ENCODE results near the gene DNAH3.
"Not testable (repeated sequence)": the region's sequence is repeated elsewhere in the genome, so short reads cannot be mapped to it uniquely, and the experiment has no call there.

DNAH3 gene

GRCh38 chr16:21069986-21070385 lies 80.7 kb downstream of the DNAH3 start:
- no peak for DNase-seq

DNA sequence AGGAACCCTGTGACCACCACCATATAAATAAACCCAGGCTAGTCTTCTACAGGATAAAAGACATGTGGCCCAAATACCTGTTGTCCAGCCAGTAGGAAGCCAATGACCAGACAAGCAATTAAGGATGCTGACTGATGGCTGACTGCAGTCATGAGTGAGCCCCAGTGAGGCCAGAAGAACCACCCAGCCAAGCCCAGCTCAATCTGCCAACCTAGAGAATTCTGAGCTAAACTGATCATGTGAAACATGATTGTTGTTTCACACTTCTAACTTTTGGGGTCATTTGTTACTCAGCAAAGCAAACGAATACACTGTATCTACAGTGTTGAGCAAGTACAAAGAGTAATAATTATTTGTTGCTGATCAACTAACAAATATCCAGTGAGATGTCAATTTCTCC lies 86.4 kb downstream of the DNAH3 start:
- no peak for DNase-seq

DNA sequence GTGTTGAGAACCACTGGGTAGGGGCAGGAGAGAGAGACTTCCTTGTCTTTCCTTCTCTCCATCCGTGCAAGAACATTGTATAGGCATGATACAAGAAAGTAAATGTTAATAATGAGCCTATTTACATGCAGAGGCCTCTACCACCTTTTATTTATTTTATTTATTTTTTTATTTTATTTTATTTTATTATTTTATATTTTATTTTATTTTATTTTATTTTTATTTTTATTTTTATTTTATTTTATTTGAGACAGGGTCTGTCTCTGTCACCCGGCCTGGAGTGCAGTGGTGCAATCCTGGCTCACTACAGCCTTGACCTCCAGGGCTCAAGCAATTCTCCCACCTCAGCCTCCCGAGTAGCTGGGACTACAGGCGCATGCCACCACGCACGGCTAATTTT lies 87.3 kb downstream of the DNAH3 start:
- DNase-seq = not testable (repeated sequence)

DNA sequence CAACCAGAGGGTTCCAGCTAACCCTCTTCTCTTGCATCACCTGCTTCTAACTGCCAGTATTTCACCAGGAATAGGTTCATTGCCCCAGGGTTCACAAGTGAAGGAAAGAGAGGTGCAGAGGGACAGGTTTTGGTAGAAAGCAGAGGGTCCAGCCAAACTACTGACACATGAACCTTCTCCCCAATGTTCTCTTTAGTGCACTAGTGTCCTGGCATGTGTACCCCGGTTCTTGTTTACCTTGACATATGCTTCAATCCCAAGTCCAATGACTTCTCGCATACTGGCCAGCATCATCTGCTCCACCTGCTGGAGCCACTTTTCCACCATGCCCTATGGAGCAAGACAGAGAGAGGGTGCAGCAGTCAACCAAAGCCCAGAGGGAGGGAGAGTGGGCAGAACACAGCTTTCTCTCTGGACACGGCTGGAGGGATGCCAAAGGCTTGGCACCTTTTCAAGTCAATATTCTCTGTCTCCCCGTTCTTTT lies 90.6 kb downstream of the DNAH3 start:
- peak; percentile 0 for DNase-seq

- no peak for DNase-seq
Measured at GRCh38 chr16:21057875-21058274, 92.8 kb downstream of the DNAH3 start.

DNA sequence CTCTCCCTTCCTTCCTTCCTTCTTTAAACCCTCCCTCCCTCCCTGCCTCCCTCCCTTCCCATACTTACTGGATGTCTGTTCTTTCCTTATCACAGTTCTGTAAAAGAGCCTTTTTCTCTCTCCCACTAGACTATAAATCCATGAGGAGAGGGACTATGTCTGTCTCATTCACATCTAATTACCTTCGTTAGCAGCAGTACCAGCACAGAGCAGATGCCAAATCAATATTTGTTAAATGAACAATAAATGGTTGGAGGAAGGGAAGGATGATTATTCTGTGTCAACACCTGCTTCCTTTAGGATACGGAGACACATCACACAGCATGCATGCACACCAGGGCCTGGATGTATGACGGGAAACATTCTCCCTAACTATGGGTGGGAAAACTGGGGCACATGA lies 94.2 kb downstream of the DNAH3 start:
- DNase-seq = peak; percentile 0

DNA sequence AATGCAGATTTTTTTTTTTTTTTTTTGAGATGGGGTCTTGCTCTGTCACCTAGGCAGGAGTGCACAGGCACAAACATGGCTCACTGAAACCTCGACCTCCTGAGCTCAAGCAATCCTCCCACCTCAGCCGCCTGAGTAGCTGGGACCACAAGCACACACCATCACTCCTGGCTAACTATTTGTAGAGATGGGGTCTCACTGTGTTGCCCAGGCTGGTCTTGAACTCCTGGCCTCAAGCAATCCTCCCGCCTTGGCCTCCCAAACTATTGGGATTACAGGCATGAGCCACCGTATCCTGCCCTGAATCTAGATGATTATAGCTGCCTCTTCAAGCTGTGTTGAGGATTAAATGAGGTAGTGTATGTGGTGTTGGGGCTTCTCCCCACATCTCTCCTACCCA lies 94.9 kb downstream of the DNAH3 start:
- DNase-seq = not testable (repeated sequence)

DNA sequence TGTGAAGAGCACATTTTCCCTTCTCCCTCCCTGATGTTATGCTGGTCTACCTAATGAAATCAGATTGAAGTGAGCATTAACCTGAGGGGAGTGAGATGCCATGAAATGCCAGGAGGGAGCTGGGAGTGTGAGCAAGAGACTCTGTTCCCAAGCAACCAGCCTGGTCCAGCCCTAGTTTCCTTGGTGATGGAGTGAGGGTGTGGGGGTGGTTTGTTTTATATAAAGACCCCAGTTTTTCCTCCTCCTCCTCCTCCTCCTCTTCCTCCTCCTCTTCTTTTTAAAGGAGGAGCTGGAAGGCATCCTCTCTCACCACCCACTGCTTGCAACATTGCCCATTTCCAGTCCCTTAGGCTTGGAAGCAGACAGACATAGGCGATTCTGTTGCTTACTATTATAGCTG lies 97.1 kb downstream of the DNAH3 start:
- no peak for DNase-seq

DNA sequence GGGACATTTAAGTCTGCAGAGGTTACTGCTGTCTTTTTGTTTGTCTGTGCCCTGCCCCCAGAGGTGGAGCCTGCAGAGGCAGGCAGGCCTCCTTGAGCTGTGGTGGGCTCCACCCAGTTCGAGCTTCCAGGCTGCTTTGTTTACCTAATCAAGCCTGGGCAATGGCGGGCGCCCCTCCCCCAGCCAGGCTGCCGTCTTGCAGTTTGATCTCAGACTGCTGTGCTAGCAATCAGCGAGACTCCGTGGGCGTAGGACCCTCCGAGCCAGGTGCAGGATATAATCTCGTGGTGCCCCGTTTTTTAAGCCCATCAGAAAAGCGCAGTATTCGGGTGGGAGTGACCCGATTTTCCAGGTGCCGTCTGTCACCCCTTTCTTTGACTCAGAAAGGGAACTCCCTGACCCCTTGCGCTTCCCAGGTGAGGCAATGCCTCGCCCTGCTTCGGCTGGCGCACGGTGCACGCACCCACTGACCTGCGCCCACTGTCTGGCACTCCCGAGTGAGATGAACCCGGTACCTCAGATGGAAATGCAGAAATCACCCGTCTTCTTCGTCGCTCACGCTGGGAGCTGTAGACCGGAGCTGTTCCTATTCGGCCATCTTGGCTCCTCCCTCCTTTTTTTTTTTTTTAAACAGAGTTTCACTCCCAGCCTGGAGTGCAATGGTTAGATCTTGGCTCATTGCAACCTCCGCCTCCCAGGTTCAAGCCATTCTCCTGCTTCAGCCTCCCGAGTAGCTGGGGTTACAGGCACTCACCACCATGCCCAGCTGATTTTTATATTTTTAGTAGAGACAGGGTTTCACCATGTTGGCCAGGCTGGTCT lies 102.3 kb downstream of the DNAH3 start:
- not testable (repeated sequence) for DNase-seq

- no peak for DNase-seq
Measured at GRCh38 chr16:21038197-21038596, 112.4 kb downstream of the DNAH3 start.

- no peak for DNase-seq
Measured at GRCh38 chr16:21037736-21038135, 112.9 kb downstream of the DNAH3 start.

DNA sequence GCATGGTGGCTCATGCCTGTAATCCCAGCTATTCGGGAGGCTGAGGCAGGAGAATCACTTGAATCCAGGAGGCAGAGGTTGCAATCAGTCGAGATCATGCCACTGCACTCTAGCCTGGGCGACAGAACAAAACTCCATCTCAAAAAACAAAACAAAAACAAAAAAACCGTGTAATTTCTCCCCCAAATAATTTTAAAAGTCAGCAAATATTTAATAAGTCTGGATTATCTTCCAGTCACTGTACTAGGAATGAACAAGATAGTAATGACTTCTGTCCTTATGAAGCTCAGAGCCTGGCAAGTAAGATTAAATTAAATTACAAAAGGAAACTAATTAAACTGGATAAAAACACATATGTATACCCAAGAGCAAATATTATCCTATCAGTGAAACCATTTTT lies 113.5 kb downstream of the DNAH3 start:
- DNase-seq = no peak

DNA sequence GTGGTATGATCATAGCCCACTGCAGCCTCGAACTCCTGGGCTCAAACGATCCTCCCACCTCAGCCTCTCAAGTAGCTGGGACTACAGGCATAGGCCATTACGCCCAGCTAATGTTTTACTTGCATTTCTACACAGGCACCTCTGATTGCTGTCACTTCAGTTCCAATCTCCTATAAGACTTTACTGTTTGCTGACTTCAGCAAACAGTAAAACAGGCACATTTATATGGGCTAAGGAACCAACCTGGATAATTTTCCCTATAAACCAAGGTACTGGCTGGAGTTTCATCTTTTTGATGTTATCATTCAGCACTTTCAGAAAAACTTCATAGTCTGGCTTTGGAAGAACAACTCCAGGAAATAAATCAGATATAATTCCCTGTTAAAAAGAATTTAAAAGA lies 114.2 kb downstream of the DNAH3 start:
- DNase-seq = no peak

GRCh38 chr16:21033704-21034103 lies 116.9 kb downstream of the DNAH3 start:
- DNase-seq = no peak

DNA sequence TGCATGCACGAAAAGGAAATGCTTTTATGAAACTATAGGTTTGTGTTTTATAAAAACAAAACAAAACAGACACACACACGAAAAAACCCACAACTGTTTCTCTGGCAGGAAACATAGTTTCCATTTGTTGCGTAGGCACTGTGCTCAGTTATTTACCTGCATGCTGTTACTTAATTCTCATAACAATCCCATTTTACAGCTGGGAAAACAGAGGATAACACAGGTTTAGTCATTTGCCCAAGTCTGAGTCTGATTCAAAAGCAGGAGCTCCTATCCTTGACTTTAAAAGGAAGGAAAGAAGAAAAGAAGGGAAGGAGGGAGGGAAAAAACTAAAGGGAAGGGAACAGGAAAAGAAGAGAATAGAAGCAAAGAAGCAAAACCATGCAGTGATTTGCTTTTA lies 117.4 kb downstream of the DNAH3 start:
- DNase-seq = no peak

DNA sequence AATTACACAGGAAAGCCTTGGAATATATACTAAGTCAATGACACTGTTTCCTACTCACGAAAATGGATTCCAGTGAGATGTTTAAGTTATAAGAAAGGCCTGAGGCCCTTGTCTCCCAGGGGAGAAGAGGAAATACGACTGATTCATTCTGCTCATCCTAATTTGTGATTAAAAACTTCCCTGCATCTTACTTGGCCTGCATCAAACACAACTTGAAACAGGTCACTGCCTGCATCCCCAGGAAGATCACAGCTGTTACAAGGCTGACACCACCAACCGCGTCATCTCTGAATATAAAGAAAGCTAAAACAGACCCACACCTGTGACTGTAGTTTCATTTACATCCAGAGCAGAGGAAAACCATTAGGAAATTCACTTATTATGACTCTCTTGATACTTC lies 121.9 kb downstream of the DNAH3 start:
- DNase-seq = no peak

- DNase-seq = no peak
Measured at GRCh38 chr16:21026846-21027245, 123.8 kb downstream of the DNAH3 start.

DNA sequence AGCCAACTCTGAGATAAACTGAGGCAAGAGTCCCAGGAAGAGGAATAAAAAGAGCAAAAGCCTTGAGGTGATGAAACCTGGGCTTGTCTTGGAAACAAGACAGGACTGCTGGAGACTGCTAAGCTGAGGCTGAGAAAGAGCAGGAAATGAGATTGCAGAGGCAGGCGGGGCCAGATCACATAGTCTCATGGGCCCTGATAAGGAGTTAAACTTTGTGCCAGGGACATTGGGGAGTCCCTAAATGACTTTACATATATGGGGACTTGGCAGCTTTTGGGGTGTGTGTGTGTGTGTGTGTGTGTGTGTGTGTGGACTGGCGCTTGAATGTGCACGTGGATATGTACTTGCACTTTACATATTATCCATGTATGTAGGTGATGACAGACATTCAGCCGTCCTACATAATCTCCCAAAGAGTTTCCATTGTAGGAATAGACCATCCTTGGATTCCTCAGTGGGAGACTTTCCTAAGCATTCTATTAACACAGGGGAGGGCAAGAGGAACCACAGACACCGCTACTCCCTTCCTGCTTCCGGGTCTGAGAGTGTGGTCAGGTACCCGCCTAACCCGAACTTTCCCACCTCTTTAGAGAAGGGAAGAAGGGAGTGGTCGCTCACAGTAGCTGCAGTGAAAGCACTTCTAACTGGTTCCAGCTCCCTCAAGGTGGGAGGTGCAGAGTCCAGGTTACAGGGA lies 127.0 kb downstream of the DNAH3 start:
- DNase-seq = no peak

- DNase-seq = no peak
Measured at GRCh38 chr16:21021316-21021715, 129.3 kb downstream of the DNAH3 start.

GRCh38 chr16:21009815-21010214 lies 140.8 kb downstream of the DNAH3 start:
- DNase-seq = no peak

GRCh38 chr16:21005008-21005407 lies 145.6 kb downstream of the DNAH3 start:
- DNase-seq = no peak

DNA sequence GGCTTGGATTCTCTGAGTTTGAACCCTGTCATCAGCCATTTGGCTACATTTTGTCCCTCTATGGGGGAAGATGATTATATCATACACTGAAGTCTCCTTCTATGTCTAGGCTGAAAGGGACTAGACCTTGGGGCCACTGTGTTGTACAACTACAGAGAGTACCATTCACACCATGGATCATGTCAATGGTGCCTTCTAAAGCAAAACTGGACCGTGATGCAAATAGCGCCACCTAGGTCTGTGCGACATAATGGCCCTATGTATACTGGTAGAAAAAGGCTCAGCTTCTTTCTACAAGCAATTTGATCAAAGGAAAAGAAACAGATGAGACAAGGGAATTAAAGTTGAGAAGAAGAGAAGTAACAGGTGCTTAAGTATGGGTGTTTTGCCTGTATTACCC lies 149.4 kb downstream of the DNAH3 start:
- DNase-seq = peak; percentile 1

DNA sequence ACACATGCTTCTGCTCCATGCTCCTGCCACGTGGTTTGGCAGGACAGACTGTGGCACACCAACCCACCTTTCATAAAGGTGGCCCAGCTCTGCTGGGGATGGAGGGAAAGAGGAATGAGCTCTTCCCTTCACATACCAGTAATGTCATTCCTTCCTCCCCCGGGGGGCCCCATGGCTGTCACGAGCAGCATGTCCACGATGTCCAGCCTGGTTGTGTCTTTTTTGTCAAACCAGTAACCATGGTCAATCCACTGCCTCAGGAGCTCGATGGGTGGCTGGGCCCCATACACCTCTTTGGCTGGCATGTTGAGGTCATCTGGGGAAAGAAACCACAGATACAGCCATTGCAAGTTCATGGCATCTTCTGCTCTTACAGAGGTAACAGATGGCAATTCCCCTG lies 153.5 kb downstream of the DNAH3 start:
- DNase-seq = no peak

DNA sequence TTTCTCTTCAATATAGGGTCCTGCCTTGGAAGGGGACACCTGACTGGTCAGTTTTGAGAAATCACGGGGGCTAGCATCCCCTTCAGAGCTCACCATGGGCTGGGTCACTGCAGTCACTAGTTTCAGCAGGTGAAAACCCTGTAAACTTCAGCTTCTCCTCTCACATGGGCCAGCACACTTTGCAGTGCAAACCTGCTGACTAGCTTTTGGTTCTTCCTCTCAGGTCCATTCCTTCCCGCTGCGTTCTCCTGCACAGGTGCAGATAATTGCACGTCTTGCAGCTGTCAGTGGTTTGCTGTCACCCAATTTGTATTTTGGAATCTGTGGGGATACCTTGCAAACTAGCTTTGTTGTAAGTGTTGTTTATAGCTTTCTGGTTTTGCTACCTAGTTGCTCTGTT lies 154.9 kb downstream of the DNAH3 start:
- no peak for DNase-seq

Data from NCI-H1105 treated with DMSO at 0.1 percent for 48 hours (cell line).